SKM-1 (cell line): Measurements from ENCODE around the gene CFAP92.

Source experiments
- DNase-seq: peaks from one replicate; lab custom pipeline; 2025; ENCODE audit not compliant: unreplicated experiment; lab: John Stamatoyannopoulos, UW

CFAP92 gene, protein sequence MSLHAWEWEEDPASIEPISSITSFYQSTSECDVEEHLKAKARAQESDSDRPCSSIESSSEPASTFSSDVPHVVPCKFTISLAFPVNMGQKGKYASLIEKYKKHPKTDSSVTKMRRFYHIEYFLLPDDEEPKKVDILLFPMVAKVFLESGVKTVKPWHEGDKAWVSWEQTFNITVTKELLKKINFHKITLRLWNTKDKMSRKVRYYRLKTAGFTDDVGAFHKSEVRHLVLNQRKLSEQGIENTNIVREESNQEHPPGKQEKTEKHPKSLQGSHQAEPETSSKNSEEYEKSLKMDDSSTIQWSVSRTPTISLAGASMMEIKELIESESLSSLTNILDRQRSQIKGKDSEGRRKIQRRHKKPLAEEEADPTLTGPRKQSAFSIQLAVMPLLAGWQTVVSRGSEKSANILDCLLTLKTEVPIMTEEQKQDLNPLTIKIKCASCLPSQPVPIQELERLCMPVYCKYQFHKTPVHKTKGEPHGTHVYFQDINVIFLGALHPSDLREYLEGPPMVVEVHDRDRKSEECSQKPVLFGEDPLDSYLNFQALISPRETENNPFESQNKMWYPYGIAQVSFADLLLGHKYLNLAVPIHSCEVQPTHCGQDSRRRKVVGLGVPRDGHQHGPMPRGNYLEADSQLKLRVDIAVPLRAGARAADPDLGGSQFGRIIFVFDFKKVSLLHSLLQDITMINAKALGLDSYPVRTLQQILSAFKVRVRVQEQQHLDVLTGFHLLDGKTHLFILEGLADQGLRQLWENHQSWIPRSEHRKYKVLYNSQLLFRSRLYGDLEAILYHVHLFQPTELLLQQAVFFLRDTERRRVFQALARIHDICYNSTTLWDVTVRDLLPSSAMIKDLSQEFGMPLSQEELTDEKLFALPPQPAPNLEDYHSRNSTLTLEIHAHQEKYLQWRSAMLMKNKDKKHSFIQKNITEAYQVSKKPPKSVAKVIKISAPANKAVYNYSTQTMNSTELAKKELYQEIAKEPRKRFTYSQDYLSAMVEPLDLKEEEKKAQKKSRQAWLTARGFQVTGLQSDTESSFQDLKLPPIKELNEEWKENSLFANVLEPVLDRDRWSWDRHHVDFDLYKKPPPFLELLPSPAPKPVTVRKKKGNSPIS

DNA sequence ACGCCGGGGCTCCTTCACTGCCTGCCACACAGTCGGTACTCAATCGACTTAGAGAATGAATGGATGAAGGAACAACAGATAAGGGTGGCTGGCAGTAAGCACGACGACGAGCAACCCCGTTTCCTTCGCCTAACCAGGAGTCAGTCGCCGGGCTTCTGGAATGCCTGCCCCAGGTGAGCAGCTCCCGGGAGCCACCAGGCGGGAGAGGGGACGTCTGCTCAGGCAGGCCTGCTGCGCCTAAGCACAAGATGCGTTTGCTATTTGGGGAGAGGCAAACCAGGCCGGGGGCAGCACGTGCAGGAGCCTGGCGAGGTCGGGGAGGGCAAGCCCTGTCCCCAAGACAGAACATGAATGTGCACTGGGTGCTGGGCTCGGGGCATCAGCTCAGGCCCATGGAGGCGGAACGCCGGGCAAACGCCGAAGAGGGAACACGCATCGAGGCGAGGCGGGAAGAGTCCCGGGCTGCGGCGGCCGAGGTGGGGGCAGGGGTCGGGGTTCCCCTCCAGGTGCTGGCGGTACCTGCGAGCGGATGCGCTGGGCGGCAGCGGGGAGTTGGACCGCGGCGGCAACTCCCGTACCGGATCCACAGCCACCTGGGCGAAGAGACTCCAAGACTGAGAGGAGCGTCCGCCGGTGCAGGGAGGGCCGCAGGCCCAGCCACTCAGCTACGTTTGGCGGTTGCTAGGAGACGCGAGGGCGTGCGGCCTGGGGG is at the start of gene CFAP92:
CFAP92 (minus strand) TSS at position 616 of the 712 bp plus-strand sequence. CDS start 772 bp downstream, outside the sequence.
- no peak for DNase-seq

DNA sequence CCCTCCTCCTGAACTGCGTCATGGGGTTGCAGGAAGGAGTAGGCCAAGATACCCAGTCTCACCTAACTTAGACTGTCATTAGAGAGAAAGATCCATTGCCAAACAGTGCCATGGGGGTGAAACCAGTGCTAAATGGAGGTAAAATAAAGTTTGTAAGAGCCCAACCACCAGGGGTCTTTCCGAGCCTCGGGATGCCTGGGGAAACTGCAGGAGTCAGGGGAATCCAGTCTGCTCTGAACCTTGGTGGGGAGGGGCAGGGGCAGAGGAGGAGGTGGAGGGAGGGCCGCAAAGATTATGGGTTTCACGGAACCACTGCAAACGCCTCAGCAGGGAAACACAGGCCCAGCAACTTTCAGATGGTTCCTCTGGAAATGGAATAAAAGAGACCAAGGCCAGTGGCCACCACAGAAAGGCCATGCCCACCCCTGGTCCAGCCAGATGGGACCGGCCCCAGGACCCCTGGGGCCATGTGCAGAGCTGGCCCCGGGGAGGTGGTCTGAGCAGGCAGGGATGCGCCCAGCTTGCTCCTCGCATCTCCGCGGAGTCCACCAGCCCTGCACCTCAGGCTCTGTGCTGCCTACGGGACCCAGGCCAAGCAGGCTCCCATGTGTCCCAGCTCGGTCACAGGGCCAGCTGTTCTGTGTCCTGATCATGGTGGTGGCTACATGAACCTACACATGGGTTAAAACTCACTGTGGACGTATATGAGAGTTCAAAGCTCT is 46.9 kb upstream of the CFAP92 start:
- DNase-seq, result no peak

DNA sequence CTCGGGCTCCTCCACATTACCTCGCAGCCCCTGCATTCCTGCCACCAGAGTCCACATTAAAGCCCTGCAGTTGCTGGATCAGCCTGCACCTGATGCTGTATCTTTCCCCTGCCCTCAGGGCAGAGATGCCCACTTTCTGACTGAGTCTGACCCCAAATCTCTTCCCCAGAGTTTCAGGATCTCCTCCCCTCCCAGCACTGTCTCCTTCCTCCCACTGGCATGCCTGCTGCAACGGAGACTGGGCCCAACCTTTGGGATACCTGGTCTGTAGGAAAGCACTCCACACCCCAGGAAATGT is 46.1 kb upstream of the CFAP92 start:
- DNase-seq, result no peak

DNA sequence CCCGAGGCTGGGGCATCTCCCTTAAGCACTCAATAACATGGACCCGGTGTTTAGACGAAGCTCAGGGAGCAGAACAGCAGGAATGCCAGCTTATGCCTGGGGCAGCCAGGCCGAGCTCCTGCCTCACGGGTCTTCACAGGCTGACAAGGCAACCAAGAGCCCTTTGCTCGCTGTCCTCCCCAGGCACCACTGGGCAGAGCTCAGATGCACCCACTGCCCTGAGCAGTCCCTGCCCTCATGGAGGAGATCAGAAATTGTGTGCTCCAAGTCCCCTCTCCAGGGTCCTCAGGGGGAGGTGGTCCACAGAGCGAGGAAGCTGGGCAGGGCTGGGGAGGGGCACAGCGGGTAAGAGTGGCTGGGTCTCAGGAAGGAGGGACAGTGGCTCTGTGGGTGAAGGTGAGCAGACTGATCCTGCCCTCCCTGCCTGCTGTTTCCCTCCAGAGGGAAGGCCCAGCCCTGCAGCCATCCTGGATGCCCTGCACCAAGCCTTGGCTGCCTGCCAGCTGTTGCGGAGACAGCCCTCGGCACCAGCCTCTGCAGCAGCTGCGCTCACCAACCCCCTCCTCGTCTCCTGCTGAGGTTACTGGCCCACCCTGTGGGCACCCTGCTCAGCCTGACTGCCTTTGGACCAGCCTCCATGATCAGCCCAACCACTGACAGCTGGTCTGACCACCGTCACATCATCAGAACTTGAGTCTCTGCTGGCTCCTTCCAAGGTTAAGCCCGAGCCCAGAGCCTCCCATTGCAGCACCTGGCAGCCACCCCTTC is 45.6 kb upstream of the CFAP92 start:
- DNase-seq, result no peak

DNA sequence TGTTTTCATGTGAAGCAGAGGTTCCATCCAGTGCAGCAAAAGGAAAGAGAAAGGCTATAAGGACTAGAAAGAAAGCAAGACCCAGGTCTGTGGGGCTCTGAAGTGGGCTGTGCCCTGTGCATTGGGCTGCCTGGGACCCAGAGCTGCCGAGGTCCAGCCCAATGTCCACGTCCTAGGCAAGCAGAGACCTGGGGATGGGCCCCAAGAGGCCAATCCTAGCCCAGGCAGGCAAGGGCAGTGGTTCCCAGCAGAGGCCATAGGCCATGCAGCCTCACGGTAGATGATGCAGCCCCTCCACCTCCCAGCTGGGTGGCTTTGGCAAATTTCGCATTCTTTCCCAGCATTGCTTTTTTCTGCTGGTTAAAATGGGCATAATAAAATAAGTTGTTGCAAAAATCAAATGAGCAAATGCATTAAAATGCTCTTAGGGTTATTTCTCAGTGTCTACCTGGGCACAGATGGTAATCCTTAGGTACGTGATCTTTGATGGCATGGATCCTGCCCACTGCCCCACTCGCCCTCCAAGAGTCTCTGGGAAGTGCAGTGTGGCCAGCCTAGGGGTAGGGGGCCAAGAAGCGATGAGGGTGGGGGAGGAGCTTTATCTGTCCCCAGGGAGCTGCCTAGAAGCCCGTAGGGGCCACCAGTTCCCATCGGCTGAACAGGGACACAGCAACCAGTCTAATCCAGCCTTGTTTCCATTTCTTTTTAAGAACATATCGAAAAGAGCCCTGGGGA is 44.4 kb upstream of the CFAP92 start:
- no peak for DNase-seq

DNA sequence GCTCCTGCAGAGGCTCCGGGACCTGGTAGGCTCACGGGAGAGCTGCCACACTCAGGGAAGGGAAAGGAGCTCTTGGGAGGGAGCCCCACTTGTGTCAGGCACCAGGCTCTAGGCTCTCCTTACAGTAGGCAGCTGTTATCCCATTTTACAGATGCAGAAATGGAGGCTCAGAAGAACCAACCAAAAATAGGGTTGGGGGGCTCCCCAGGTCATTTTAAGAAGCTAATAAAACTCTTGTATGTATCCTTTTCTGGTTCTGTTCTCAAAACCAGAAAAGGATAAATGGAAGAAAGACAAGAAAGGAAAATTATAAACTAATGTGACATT is 43.2 kb upstream of the CFAP92 start:
- DNase-seq, result no peak

DNA sequence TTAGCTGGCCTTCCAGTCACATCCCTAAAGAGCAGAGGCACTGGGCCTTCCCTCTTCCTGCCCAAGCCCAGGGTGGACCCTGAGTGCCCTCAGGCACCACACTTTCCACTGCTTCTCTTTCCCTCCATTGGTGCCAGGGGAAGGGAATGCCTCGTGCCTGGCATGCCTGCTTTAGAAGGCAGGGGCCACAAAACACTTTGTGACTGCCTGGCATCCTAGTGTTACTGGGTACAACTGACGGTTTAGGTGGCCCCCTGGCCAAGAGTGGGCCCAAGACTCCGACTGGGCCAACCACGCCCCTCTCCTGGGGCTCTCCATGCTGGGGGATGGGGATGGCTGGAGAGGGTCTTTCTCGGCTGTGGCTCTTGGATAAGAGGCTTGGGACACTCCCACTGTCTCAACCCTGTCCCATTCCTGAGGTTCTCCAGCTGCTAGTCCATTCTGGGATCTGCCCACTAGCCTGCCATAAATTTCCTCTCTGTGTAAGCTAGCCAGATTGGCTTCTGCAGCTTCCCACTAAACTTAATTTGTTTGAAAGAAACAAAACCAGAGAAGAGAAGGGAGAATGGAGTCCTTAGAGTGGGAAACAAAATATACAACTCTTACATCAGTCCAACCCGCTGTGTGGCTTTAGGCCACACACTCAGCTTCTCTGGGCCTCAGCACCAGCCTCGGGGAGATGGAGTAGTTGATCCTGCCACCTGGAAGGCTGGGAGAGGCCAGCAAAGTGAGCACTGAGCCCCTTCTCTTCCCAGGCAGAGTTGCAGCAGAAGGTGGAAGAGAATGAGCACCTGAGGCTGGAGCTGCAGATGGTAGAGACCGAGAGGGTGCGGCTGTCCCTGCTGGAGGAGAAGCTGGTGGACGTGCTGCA is 42.6 kb upstream of the CFAP92 start:
- DNase-seq, result no peak

DNA sequence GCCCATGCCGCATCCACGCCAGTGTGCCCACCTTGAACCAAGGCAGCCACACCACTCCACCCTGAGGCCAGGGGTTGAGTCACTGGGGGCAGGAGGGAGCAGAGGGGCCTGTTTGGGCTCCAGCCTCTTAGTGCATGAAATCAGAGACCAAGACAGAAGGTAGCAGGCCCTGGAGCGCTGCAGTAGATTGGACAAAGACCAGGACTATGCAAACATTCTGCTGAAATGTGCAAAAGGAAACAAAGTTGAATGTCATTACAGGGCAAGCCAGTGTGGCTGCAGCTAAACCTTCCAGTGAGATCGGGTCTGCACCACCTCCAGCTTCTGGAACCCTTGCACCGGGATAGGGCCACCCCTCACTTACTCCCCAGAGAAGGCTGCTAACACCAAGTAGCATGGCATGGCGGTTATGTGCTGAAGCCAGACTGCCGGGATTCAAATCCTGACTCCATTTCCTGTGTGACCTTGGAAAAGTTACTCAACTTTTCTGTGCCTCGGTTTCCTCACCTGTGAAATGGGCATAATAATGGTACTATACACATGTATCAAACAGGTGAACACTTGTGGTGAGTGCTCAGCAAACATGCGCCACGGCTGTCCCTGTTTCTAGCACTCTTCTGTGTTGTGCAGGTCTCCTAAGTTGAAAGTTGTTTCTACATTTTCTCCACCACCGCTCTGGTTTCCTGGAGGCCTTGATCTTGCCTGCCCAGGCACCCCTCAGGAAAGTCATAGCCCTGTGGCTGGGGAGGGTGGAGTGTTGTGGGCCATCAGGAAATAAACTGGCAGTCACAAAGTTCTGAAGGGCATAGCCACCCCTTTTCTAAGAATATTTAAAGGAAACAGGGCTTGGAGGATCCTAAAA is 41.7 kb upstream of the CFAP92 start:
- no peak for DNase-seq

DNA sequence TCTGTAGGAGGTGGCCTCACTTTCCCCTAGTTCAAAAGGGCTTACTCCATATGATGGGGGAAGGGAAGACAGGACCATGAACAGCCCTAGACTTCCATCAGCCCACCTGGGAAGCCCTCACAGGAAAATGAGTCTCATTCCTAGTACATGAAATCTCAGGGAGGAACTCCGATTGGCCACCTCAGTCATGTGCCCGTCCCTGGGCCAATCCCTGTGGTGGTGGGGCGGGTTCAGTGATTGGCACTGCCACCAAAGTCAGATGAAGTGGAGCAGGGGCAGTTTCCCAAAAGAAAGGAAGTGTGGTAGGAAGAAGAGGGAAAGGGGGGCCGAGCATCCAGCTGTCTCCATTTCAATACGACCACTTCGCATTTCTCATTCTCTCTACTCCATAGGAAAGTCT is 40.8 kb upstream of the CFAP92 start:
- no peak for DNase-seq

DNA sequence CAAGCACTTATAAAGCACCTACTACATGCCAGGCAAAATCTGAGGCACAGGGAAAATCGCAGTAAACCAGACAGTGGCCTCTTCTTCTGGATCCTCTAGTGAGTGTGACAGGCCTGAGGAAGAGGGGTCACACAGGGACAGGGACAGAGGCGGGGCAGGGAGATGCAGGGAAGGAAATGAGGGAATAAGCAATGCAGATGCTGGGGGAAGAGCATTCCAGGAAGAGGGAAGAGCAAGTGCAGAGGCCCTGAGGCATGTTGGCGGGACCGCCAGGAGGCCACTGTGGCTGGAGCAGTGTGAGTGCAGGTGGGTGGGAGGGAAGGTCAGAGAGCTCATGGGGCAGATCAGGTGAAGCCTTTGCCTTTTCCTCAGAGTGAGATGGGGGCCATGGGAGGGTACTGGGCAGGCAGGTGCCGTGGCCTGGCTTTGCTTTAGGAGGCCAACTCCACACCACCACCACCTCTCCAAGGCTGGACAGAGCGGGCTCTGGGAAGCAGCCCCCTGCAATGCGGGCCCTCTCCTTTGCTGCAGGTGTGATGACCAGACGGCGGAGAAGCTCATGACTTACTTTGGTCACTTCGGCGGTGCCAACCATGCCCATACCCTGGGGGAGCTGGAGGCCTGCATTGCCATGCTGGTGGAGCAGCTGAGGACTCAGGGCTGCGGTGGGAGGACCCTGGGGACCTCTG is 39.9 kb upstream of the CFAP92 start:
- DNase-seq, result no peak

DNA sequence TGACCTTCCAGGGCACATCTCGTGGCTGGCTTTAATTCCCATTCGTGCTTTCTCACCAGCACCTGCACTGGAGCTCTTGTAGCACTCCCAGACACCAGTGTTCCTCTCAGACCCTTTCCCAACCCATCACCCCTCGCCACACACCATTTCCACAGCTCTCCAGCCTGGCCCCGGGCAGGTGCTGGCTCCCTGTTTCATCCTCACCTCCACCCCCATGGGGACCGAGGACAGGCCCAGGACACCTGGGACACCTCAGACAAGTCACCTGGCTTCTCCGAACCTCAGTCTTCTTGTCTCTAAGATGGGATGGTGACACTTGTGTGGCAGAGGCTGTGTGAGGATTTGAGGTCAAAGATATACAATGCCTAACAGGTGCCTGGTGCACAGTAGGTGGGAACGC is 39.3 kb upstream of the CFAP92 start:
- DNase-seq, result no peak

DNA sequence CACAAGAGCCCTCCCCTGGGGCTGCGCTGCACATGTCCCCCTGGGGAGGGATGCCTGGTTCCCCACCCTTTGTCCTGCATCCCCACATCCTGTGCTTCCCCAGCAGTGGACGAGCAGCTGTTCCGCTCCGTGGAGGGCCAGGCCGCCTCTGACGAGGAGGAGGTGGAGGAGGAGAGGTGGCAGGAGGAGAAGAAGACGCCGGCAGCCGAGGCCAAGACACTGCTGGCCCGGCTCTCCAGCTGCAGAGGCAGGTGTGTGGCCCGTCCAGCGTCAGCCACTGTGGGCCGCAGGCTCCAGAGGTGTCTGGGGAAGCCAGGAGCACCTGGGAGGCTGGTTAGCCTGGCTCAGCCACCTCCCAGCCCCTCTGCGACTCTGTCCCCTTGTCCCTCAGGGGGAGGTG is 38.8 kb upstream of the CFAP92 start:
- DNase-seq, result no peak

DNA sequence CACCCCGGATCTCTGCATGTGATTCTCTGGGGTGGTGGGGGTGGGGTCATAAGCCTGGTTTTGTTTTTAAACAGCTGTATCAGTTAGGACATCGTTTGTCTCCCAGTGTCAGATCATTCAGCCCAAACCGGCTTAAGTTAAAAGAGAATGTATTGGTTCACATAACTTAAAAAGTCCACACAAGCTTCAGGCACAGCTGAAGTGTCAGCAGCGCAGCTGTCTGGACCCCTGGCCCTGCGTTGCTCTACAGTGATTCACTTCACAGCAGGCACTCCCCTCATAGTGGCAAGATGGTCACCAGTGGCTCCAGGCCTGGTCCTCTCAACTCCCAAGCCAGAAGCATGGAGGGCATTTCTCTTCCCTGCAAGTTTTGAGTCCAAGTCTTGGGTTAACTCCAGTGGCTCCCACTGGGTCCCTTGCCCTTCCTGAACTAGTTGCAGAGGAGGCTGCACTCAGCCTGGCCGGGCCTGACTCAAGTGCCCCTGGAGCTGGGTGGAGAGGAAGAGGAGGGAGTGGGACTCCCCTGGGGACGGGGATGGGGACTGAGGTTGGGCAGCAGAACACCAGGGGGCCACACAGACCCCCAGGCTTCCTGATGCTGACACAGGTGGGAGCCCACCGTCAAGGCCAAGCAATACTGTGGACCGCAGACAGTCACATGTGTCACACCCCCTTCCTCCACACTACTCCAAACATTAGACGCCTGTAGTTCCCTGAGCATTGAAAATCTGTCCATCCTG is 37.8 kb upstream of the CFAP92 start:
- no peak for DNase-seq

DNA sequence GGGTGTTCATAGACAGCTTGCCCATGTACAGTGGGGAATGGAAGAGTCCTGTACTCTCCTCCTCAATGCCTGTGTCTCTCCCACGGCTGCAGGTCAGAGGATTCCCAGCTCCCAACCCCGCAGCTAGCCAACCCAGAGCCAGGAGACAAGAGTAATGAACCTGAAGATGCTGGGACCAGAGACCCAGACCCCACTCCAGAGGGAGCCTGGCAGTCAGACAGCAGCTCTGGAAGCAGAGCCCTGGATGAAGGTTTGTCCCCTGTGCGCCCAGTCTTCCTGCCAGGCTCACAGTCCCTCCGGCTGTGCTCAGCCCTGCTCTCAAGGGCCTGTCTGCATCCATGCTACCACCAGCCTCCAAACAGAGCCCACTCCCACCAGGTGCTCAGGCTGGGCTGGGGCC is 36.7 kb upstream of the CFAP92 start:
- no peak for DNase-seq

DNA sequence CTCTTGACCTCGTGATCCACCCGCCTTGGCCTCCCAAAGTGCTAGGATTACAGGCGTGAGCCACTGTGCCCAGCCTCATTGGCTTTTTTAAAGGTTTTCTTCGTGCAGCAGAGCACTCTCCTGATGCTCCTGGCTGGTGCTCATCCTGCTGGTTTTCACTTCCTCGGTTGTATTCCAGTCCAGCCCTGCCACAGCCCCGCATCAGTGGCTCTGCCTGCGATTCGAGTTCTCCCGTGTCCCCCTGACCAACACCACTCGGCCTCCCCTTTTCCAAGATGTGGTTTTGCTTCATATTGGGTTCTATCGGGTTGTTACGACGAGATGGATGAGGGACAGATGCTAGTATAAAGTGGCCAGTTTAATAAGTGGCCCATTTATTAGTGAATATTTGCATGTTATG is 35.0 kb upstream of the CFAP92 start:
- DNase-seq, result no peak

DNA sequence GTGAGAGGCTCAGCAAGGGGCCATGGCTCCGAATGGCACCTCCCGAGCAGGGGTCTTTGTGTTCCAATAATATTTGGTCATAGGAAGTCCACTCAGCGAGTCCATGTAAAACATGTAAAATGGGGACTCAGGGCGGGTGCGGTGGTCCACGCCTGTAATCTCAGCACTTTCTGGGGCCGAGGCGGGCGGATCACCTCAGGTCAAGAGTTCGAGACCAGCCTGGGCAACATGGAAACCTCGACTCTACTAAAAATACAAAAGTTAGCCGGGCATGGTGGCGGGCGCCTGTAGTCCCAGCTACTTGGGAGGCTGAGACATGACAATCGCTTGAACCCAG is 33.6 kb upstream of the CFAP92 start:
- DNase-seq, result no peak
